ENCODE results near the gene ZNF217. TPM values are rescaled to one million over a fixed set of nuclear protein-coding genes. Genes with fewer than 3 reads are reported as not detected.

The ZNF217 gene
- total RNA-seq, 1 experiment from 2014 or later, result 33.8 TPM

GRCh38 chr20:53569606-53570307 lies 23.9 kb downstream of the ZNF217 start:
- H3K27ac ChIP-seq (ENCODE audit: low read depth, low read length), result no peak overlapping the region
- peaks cover 70% of the 10 kb centered on the region for H3K79me2 ChIP-seq (ENCODE audit: insufficient read depth, low read length)
- no peak for DNase-seq (ENCODE audit: low read depth, low spot score)
- POLR2A ChIA-PET, result no interaction called here
- H3K4me1 ChIP-seq (ENCODE audit: control insufficient read depth in 1 of 2, insufficient read depth in 2 of 2, low read length in 2 of 2), result no peaks in the 10 kb centered on the region
- CTCF ChIA-PET, result interaction anchor here (0.6 kb wide), 1 partner anchor 22 kb away, joined by 3 read pairs; no protein-coding TSS in a partner anchor
- TF ChIP-seq RAD21 (IDR thresholded peaks at IDR 0.05; ENCODE audit: low read depth) (no peak), SIN3A (IDR thresholded peaks at IDR 0.05; ENCODE audit: low read depth) (no peak), EGR1 (IDR thresholded peaks at IDR 0.05; ENCODE audit: low read depth) (no peak), ZFX (IDR thresholded peaks at IDR 0.05) (no peak), ELF1 (IDR thresholded peaks at IDR 0.05; ENCODE audit: borderline replicate concordance, low read depth) (no peak), FOSL1 (IDR thresholded peaks at IDR 0.05; ENCODE audit: low read depth) (no peak), MAX (IDR thresholded peaks at IDR 0.05) (no peak), POLR2A (IDR thresholded peaks at IDR 0.05; ENCODE audit: borderline replicate concordance, extremely low read depth, insufficient read depth, insufficient read length) (no peak), SP1 (IDR thresholded peaks at IDR 0.05; ENCODE audit: low read depth) (no peak), EZH2phosphoT487 (IDR thresholded peaks at IDR 0.05; ENCODE audit: borderline replicate concordance) (no peak), CBX3 (IDR thresholded peaks at IDR 0.05; ENCODE audit: low read depth) (no peak)
- TF ChIP-seq, protein P1, sequence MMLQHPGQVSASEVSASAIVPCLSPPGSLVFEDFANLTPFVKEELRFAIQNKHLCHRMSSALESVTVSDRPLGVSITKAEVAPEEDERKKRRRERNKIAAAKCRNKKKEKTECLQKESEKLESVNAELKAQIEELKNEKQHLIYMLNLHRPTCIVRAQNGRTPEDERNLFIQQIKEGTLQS (IDR thresholded peaks at IDR 0.05), result no peak
- TF ChIP-seq, protein P2, sequence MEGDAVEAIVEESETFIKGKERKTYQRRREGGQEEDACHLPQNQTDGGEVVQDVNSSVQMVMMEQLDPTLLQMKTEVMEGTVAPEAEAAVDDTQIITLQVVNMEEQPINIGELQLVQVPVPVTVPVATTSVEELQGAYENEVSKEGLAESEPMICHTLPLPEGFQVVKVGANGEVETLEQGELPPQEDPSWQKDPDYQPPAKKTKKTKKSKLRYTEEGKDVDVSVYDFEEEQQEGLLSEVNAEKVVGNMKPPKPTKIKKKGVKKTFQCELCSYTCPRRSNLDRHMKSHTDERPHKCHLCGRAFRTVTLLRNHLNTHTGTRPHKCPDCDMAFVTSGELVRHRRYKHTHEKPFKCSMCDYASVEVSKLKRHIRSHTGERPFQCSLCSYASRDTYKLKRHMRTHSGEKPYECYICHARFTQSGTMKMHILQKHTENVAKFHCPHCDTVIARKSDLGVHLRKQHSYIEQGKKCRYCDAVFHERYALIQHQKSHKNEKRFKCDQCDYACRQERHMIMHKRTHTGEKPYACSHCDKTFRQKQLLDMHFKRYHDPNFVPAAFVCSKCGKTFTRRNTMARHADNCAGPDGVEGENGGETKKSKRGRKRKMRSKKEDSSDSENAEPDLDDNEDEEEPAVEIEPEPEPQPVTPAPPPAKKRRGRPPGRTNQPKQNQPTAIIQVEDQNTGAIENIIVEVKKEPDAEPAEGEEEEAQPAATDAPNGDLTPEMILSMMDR (IDR thresholded peaks at IDR 0.05 in 2 of 3, conservative IDR thresholded peaks at IDR 0.05 in 1 of 3; ENCODE audit: borderline replicate concordance in 1 of 3, insufficient read depth in 1 of 3, low read depth in 2 of 3, low read length in 2 of 3), result no peak
- TF ChIP-seq, protein P3, sequence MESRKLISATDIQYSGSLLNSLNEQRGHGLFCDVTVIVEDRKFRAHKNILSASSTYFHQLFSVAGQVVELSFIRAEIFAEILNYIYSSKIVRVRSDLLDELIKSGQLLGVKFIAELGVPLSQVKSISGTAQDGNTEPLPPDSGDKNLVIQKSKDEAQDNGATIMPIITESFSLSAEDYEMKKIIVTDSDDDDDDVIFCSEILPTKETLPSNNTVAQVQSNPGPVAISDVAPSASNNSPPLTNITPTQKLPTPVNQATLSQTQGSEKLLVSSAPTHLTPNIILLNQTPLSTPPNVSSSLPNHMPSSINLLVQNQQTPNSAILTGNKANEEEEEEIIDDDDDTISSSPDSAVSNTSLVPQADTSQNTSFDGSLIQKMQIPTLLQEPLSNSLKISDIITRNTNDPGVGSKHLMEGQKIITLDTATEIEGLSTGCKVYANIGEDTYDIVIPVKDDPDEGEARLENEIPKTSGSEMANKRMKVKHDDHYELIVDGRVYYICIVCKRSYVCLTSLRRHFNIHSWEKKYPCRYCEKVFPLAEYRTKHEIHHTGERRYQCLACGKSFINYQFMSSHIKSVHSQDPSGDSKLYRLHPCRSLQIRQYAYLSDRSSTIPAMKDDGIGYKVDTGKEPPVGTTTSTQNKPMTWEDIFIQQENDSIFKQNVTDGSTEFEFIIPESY (IDR thresholded peaks at IDR 0.05; ENCODE audit: extremely low read depth, insufficient replicate concordance, low read length), result no peak
- RAD21 ChIA-PET (ENCODE audit: low non-redundant PET in 1 of 2, low total read pairs in 2 of 2, uncharacterized antibody in 2 of 2, unreplicated experiment in 2 of 2), result no interaction called here
- ATAC-seq, result no peak
- no peaks in the 10 kb centered on the region for H3K27me3 ChIP-seq (ENCODE audit: insufficient read depth, low read length)
- no peak overlapping the region for H3K9ac ChIP-seq (ENCODE audit: low read length)
- no peak overlapping the region for H3K4me3 ChIP-seq (replicated peaks in 1 of 2; ENCODE audit: low read depth in 1 of 2, low read length in 2 of 2)
- H3K36me3 ChIP-seq (ENCODE audit: control insufficient read depth in 1 of 2, insufficient read depth in 2 of 2, low read length in 2 of 2), result peaks cover 22 to 54% of the 10 kb centered on the region in 2 experiments; a peak in 3 of 4 replicates
- H4K20me1 ChIP-seq (ENCODE audit: insufficient read depth), result 0 out of 2 replicates have a peak, but pooled peaks cover 4% of the 10 kb centered on the region
- H3K9me2 ChIP-seq (ENCODE audit: insufficient read depth), result no peaks in the 10 kb centered on the region
- H3K4me2 ChIP-seq (ENCODE audit: low read length), result no peak overlapping the region
- no peak overlapping the region for H2AFZ ChIP-seq (ENCODE audit: low read depth, low read length, poor library complexity, severe bottlenecking)
- intact Hi-C loops (cut with micrococcal nuclease), result no loop called here
- H3K9me3 ChIP-seq (ENCODE audit: control insufficient read depth in 1 of 2, insufficient read depth in 1 of 2, low read depth in 1 of 2, low read length in 2 of 2), result no peaks in the 10 kb centered on the region
- no TSS peak for BruUV-seq (replicated peaks)
